GM06990 (cell line): Measurements from ENCODE around the gene ARHGDIG.
A peak's percentile ranks its signal among the peaks of the same experiment; 100 is the strongest.

Experiments used
- DNase-seq: peaks from one replicate; pipeline ENCODE4 v3.0.0-alpha.2; 2011; ENCODE audit not compliant: insufficient read length; ENCODE audit errors: extremely low read depth
- H3K27me3 ChIP-seq: replicated peaks from 2 replicates; pipeline ENCODE4 v1.6.0; 2011; ENCODE audit warnings: low read length; ENCODE audit not compliant: control insufficient read depth, insufficient read depth
- H3K36me3 ChIP-seq: 2 replicates; pipeline ENCODE4 v1.5.1; 2011; ENCODE audit warnings: low read length; ENCODE audit not compliant: control insufficient read depth, insufficient read depth
- H3K4me3 ChIP-seq: replicated peaks from 2 replicates; pipeline ENCODE4 v1.5.1; 2011; ENCODE audit warnings: low read depth, mild to moderate bottlenecking, control low read depth, low read length
- TF ChIP-seq, protein P1 (sequence below): IDR thresholded peaks from 2 replicates; pipeline ENCODE4 v1.5.1; 2011; ENCODE audit warnings: low read length, control low read depth, mild to moderate bottlenecking, inconsistent platforms; ENCODE audit not compliant: insufficient read depth, poor library complexity, severe bottlenecking

The ARHGDIG gene

DNA sequence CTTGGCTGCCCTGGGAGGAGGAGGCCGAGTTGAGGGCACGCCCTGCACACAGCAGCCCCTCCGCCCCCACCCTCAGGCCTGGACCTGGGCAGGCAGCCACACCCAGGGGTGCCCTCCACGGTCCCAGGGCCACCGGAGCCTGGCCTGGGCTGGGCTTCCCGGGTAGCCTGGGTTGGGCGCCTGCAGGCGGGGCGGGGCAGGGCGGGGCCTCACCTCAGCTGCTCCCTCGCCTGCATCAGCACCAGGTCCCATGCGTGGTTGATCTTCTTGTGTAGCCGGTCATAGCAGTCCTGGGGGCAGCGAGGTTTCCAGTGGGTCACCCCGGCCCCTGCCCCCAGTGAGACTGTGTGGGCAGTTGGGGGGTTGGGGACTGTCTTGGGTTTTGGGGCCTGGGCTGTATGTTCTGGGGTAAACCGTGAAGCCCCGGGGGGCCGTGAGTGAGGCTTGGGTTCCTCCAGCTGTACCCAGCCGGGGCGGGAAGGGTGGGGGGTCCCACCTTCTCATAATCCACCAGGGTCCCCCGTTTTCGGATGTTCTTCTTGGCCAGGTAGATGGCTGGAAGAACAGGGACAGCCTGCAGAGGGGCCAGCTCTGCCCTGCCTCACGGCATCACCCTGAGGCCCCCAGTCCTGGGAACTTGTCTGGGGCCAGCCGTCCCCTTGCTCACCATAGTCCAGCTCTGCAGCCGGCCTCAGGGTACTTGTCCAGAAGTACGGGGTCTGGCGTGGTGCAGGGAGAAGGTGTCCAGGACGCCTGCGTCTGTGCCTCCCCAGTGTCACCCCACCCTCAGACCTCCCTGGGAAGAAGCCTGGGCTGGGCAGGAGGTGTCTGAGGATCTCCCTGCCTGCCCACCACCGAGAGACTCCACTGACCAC is 6.6 kb upstream of the ARHGDIG start:
- TF ChIP-seq, protein P1, sequence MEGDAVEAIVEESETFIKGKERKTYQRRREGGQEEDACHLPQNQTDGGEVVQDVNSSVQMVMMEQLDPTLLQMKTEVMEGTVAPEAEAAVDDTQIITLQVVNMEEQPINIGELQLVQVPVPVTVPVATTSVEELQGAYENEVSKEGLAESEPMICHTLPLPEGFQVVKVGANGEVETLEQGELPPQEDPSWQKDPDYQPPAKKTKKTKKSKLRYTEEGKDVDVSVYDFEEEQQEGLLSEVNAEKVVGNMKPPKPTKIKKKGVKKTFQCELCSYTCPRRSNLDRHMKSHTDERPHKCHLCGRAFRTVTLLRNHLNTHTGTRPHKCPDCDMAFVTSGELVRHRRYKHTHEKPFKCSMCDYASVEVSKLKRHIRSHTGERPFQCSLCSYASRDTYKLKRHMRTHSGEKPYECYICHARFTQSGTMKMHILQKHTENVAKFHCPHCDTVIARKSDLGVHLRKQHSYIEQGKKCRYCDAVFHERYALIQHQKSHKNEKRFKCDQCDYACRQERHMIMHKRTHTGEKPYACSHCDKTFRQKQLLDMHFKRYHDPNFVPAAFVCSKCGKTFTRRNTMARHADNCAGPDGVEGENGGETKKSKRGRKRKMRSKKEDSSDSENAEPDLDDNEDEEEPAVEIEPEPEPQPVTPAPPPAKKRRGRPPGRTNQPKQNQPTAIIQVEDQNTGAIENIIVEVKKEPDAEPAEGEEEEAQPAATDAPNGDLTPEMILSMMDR, result no peak
- no peaks in the 10 kb centered on the region; the same call in 1 of the 2 replicates for H3K27me3 ChIP-seq
- H3K36me3 ChIP-seq, result no peaks in the 10 kb centered on the region
- no peak overlapping the region for H3K4me3 ChIP-seq
- DNase-seq, result no peak

DNA sequence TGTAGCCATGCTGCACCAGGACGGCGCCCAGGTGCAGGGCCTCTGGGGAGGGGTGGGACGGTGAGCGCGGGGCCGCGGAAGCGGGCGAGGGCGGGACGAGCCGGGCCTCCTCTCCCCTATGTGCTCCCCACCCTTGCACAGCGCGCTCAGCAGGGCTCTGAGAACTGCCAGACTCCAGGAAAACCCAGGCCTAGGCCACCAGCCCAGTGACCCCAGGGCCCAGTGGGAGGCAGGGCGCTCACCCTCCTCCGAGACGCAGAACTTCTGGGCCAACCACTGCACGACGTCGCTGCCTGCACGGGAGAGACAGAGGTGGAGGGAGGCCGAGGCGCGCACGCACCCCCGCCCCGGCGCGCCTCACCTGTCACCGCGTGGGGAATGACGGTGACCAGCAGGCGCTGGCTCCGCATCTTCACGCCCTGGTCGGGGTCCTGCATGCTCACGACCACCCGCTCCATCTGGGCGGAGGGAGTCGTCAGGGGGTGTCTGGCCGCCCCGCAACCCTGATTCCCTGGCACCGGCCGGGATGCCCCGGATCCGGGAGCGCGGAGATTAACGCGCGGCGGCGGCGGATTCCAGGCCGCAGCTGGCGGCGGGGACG is 5.2 kb upstream of the ARHGDIG start:
- DNase-seq, result no peak
- Histone ChIP-seq H3K27me3 (no peaks in the 10 kb centered on the region; the same call in 1 of the 2 replicates), H3K4me3 (peak overlapping the region; percentile 18)

DNA sequence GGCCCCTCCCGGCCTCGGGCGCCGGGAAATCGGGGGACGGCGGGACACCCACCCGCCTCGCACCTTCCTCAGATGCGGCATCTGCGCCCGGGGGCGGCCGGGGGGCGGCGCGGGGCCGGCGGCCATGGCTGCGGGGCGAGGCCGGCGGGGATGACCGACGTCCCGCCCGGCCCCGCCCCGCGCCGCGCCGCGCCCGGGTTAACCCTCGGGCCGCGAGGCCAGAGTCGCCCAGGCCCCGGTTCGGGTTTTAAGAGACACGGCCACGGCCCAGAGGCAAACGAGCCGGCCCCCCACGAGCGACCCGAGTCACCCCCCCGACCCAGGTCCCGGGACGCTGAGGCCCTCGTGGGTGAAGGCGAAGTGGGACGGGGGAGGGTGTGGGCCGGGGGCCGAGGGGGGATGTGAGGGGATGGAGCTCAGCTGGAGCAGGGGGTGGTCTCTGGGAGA is 4.6 kb upstream of the ARHGDIG start, which contains the start of gene RGS11:
Gene RGS11 (minus strand): TSS at position 159 of the 447 bp plus-strand sequence. CDS start 33 bp downstream, at position 126.
- Histone ChIP-seq H3K4me3 (peak within 1 kb of the TSS; percentile 18), H3K27me3 (no peaks in the 10 kb centered on the region; the same call in 1 of the 2 replicates), H3K36me3 (no peaks in the 10 kb centered on the region)
- no peak for DNase-seq
- TF ChIP-seq, protein P1, result no peak

More for the DNA sequence above, 5.2 kb upstream of the ARHGDIG start:
- TF ChIP-seq, protein P1, result no peak
- H3K36me3 ChIP-seq, result no peaks in the 10 kb centered on the region

DNA sequence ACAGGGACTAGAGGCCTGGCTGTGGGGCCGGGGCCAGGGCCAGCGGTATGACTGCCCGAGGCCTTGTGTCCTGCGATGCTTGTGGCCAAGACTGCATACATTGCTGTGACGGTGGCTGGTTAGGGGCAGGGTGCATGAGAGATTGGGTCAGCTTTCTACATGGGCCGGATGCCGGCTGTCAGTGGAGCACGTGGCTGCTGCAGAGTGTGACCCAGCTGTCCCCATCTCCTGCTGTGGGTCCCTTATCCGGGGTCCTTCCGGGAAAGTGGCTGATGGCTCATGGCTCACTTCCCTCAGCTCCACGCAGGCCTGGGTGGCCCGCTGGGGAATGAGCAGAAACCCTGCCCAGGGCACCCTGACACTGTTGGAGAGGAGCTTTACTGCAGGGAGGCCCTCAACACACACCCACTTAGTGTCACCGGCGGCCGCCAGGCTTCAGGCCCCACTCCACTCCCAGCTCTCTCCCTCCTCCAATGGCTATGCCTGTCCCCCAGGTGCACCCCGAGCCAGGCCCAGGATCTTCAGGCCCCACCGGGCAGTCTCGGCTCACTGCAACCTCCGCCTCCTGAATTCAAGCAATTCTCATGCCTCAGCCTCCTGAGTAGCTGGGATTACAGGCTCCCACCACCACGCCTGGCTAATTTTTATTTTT is 3.8 kb upstream of the ARHGDIG start:
- Histone ChIP-seq H3K36me3 (no peaks in the 10 kb centered on the region), H3K27me3 (no peaks in the 10 kb centered on the region; the same call in 1 of the 2 replicates), H3K4me3 (no peak overlapping the region)
- TF ChIP-seq, protein P1, result no peak
- DNase-seq, result no peak

DNA sequence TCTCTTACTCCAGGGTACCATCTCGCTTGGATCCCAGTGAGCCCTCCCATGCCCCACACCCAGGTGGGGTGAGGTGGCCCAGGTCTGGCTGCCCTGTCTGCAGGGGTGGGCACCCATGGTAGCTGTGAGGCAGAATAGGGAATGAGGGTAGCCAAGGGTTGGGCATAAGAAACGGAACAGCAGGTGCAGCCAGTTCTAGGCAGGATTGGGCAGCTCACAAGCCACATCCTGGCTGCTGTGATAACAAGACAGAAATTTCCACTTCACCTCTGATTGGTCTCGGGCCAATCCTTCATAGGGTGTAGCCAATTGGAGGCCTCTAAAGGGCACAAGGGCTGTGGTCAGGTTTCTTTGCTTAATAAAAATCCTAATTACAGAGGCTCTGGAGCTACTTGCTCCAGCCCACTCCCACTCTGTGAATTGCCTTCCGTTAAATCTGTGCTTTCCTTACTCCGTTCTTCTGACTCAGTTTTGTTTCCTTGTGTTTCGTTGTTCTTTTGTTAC is 1.5 kb upstream of the ARHGDIG start:
- no peak overlapping the region for H3K4me3 ChIP-seq
- H3K27me3 ChIP-seq, result no peaks in the 10 kb centered on the region; the same call in 1 of the 2 replicates
- H3K36me3 ChIP-seq, result no peaks in the 10 kb centered on the region
- TF ChIP-seq, protein P1, result no peak
- DNase-seq, result no peak
